Mesenchymal stem cell (in vitro differentiated cells and primary cell): ENCODE data around the gene STAG1.
A peak's percentile ranks its signal among the peaks of the same experiment; 100 is the strongest.

ENCODE experiments used
- DNase-seq: peaks from one replicate; pipeline ENCODE4 v3.0.0-alpha.2; 2013
- H2AFZ ChIP-seq: one replicate; pipeline ENCODE4 v1.6.1; 2013; ENCODE audit warnings: low read depth, mild to moderate bottlenecking, control low read depth, inconsistent platforms, low read length, moderate library complexity
- H2AK5ac ChIP-seq: 2 replicates; pipeline ENCODE4 v1.6.1; 2013; ENCODE audit warnings: low read length, moderate library complexity, mild to moderate bottlenecking, inconsistent platforms; ENCODE audit not compliant: severe bottlenecking
- H2BK120ac ChIP-seq: one replicate; pipeline ENCODE4 v1.6.1; 2013; ENCODE audit warnings: low read depth, mild to moderate bottlenecking, inconsistent platforms, low read length, moderate library complexity
- H2BK12ac ChIP-seq, 2 experiments: one replicate each; pipeline ENCODE4 v1.6.1; 2013; ENCODE audit warnings: inconsistent platforms in 2 of 2, low read length in 2 of 2, mild to moderate bottlenecking in 2 of 2, moderate library complexity in 2 of 2, control low read depth in 1 of 2
- H2BK15ac ChIP-seq: one replicate; pipeline ENCODE4 v1.6.1; 2013; ENCODE audit warnings: mild to moderate bottlenecking, low read depth, inconsistent platforms; ENCODE audit not compliant: poor library complexity, severe bottlenecking
- H2BK5ac ChIP-seq: 2 replicates; pipeline ENCODE4 v1.6.1; 2013; ENCODE audit warnings: low read depth, mild to moderate bottlenecking, low read length, control low read depth, inconsistent platforms; ENCODE audit not compliant: poor library complexity, severe bottlenecking
- H3K14ac ChIP-seq, 2 experiments: one replicate each; pipeline ENCODE4 v1.6.1; 2013; ENCODE audit warnings: inconsistent platforms in 2 of 2, low read length in 2 of 2, control low read depth in 1 of 2, mild to moderate bottlenecking in 1 of 2, moderate library complexity in 1 of 2
- H3K18ac ChIP-seq, 2 experiments: one replicate each; pipeline ENCODE4 v1.6.1; 2013; ENCODE audit warnings: inconsistent platforms in 2 of 2, low read length in 2 of 2, control low read depth in 1 of 2, low read depth in 1 of 2, mild to moderate bottlenecking in 1 of 2
- H3K23ac ChIP-seq, 2 experiments: one replicate each; pipeline ENCODE4 v1.6.1; 2013; ENCODE audit warnings: inconsistent platforms in 2 of 2, low read length in 2 of 2, mild to moderate bottlenecking in 2 of 2, moderate library complexity in 2 of 2, control low read depth in 1 of 2
- H3K27ac ChIP-seq: 2 replicates; pipeline ENCODE4 v1.5.1; 2013; ENCODE audit warnings: mild to moderate bottlenecking, moderate library complexity, low read length, control low read depth, inconsistent platforms; ENCODE audit not compliant: poor library complexity, severe bottlenecking
- H3K27me3 ChIP-seq, 2 experiments: 2 replicates each; pipeline versions ENCODE4 v1.6.1 to v1.7.0; 2013; ENCODE audit warnings: low read length in 2 of 2, mild to moderate bottlenecking in 2 of 2, moderate library complexity in 2 of 2, control low read depth in 1 of 2, inconsistent platforms in 1 of 2; ENCODE audit not compliant: control insufficient read depth in 1 of 2, insufficient read depth in 1 of 2
- H3K36me3 ChIP-seq, 2 experiments: 2 replicates each; pipeline versions ENCODE4 v1.6.1 to v1.7.0; 2013; ENCODE audit warnings: low read length in 2 of 2, control low read depth in 1 of 2, inconsistent platforms in 1 of 2, low read depth in 1 of 2, mild to moderate bottlenecking in 1 of 2; ENCODE audit not compliant: insufficient read depth in 2 of 2, control insufficient read depth in 1 of 2
- H3K4ac ChIP-seq, 2 experiments: one replicate each; pipeline ENCODE4 v1.6.1; 2013; ENCODE audit warnings: inconsistent platforms in 2 of 2, low read length in 2 of 2, mild to moderate bottlenecking in 2 of 2, moderate library complexity in 2 of 2, control low read depth in 1 of 2, low read depth in 1 of 2
- H3K4me1 ChIP-seq: 2 replicates; pipeline ENCODE4 v1.6.1; 2013; ENCODE audit warnings: low read depth, low read length, control low read depth; ENCODE audit not compliant: control insufficient read depth, insufficient read depth
- H3K4me2 ChIP-seq: 2 replicates; pipeline ENCODE4 v1.6.1; 2013; ENCODE audit warnings: low read length, mild to moderate bottlenecking, inconsistent platforms; ENCODE audit not compliant: poor library complexity, severe bottlenecking
- H3K4me3 ChIP-seq, 2 experiments: 2 replicates each; pipeline versions ENCODE4 v1.5.1 to v1.7.0; 2013; ENCODE audit warnings: low read length in 2 of 2, mild to moderate bottlenecking in 2 of 2, control low read depth in 1 of 2, low read depth in 1 of 2; ENCODE audit not compliant: insufficient read depth in 1 of 2
- H3K79me1 ChIP-seq: replicated peaks from 2 replicates; pipeline ENCODE4 v1.6.1; 2013; ENCODE audit warnings: mild to moderate bottlenecking, control low read depth, low read length, inconsistent platforms; ENCODE audit not compliant: poor library complexity, severe bottlenecking
- H3K9ac ChIP-seq: 2 replicates; pipeline ENCODE4 v1.7.0; 2013; ENCODE audit warnings: mild to moderate bottlenecking, low read length, moderate library complexity
- H3K9me3 ChIP-seq: 2 replicates; pipeline ENCODE4 v1.7.0; 2013; ENCODE audit warnings: mild to moderate bottlenecking, low read length; ENCODE audit not compliant: control insufficient read depth
- H4K8ac ChIP-seq: one replicate; pipeline ENCODE4 v1.6.1; 2013; ENCODE audit warnings: inconsistent platforms, mild to moderate bottlenecking, low read length, moderate library complexity
- H4K91ac ChIP-seq: one replicate; pipeline ENCODE4 v1.6.1; 2013; ENCODE audit warnings: mild to moderate bottlenecking, low read length, inconsistent platforms
- WGBS: methylation state at CpG from one replicate; pipeline ENCODE4 v1.1.7; 2013; ENCODE audit warnings: mixed read lengths; 5-methylcytosine and 5-hydroxymethylcytosine counted together

STAG1 gene

GRCh38 chr3:136661282-136661681 is 90.9 kb downstream of the STAG1 start:
- Histone ChIP-seq H3K4me2 (no peak overlapping the region), H2BK5ac (no peak overlapping the region), H3K4me1 (no peaks in the 10 kb centered on the region), H3K23ac (no peak overlapping the region), H3K4ac (no peak overlapping the region), H3K9me3 (no peaks in the 10 kb centered on the region), H3K36me3 (peaks cover 0 to 6% of the 10 kb centered on the region in 2 experiments), H2BK120ac (no peak overlapping the region), H2BK15ac (no peak overlapping the region), H2AK5ac (no peak overlapping the region), H3K14ac (no peak overlapping the region), H4K91ac (no peak overlapping the region), H4K8ac (no peak overlapping the region), H2BK12ac (no peak overlapping the region), H3K27me3 (no peaks in the 10 kb centered on the region), H3K9ac (no peak overlapping the region), H3K4me3 (no peak overlapping the region), H3K18ac (no peak overlapping the region), H3K79me1 (peaks cover 18% of the 10 kb centered on the region), H2AFZ (no peak overlapping the region), H3K27ac (no peak overlapping the region)
- no peak for DNase-seq
- WGBS = 100% methylated on average over 3 of the region's 4 CpGs

GRCh38 chr3:136658946-136659682 is 93.1 kb downstream of the STAG1 start:
- DNase-seq = peak; percentile 65
- Histone ChIP-seq H2BK5ac (no peak overlapping the region), H3K4me2 (no peak overlapping the region), H3K36me3 (peaks cover 6 to 13% of the 10 kb centered on the region in 2 experiments), H2BK120ac (no peak overlapping the region), H3K23ac (no peak overlapping the region), H4K91ac (no peak overlapping the region), H2AK5ac (no peak overlapping the region), H2BK15ac (no peak overlapping the region), H3K14ac (no peak overlapping the region), H3K79me1 (peaks cover 14% of the 10 kb centered on the region), H3K27ac (no peak overlapping the region), H3K18ac (no peak overlapping the region), H3K9ac (no peak overlapping the region), H2BK12ac (no peak overlapping the region), H3K27me3 (no peaks in the 10 kb centered on the region), H3K4me3 (no peak overlapping the region), H3K4ac (no peak overlapping the region), H3K9me3 (peaks cover 18% of the 10 kb centered on the region), H2AFZ (no peak overlapping the region), H3K4me1 (no peaks in the 10 kb centered on the region), H4K8ac (no peak overlapping the region)
- 77% methylated on average over 4 of the region's 8 CpGs for WGBS

GRCh38 chr3:136657526-136657925 is 94.7 kb downstream of the STAG1 start:
- no peak overlapping the region for H4K91ac ChIP-seq
- DNase-seq = no peak
- H3K18ac ChIP-seq = no peak overlapping the region
- no peak overlapping the region for H3K4me2 ChIP-seq
- H2BK120ac ChIP-seq = no peak overlapping the region
- 97% methylated on average over 3 of the region's 3 CpGs for WGBS
- no peak overlapping the region for H3K9ac ChIP-seq
- H4K8ac ChIP-seq = no peak overlapping the region
- no peak overlapping the region for H2AK5ac ChIP-seq
- no peaks in the 10 kb centered on the region for H3K27me3 ChIP-seq
- H3K79me1 ChIP-seq = peaks cover 12% of the 10 kb centered on the region
- H3K27ac ChIP-seq = no peak overlapping the region
- H3K36me3 ChIP-seq = peaks cover 6 to 17% of the 10 kb centered on the region in 2 experiments
- H3K4me3 ChIP-seq = no peak overlapping the region
- peaks cover 33% of the 10 kb centered on the region for H3K9me3 ChIP-seq
- no peak overlapping the region for H2AFZ ChIP-seq
- H3K14ac ChIP-seq = no peak overlapping the region
- H3K4me1 ChIP-seq = no peaks in the 10 kb centered on the region
- H2BK12ac ChIP-seq = no peak overlapping the region
- no peak overlapping the region for H3K4ac ChIP-seq
- H2BK15ac ChIP-seq = no peak overlapping the region
- no peak overlapping the region for H2BK5ac ChIP-seq
- no peak overlapping the region for H3K23ac ChIP-seq

GRCh38 chr3:136653628-136654027 is 98.5 kb downstream of the STAG1 start:
- Histone ChIP-seq H3K9ac (no peak overlapping the region), H3K79me1 (peaks cover 17% of the 10 kb centered on the region), H2BK12ac (no peak overlapping the region), H3K23ac (no peak overlapping the region), H3K18ac (no peak overlapping the region), H3K4me2 (no peak overlapping the region), H2BK15ac (no peak overlapping the region), H3K14ac (no peak overlapping the region), H3K27me3 (no peaks in the 10 kb centered on the region), H2AK5ac (no peak overlapping the region), H2BK5ac (no peak overlapping the region), H3K9me3 (peaks cover 38% of the 10 kb centered on the region), H3K36me3 (peaks cover 3 to 17% of the 10 kb centered on the region in 2 experiments), H3K4me3 (no peak overlapping the region), H2AFZ (no peak overlapping the region), H4K91ac (no peak overlapping the region), H3K27ac (no peak overlapping the region), H2BK120ac (no peak overlapping the region), H3K4ac (no peak overlapping the region), H3K4me1 (no peaks in the 10 kb centered on the region), H4K8ac (no peak overlapping the region)
- DNase-seq = no peak
